HG03442 (cell line): ENCODE data around the gene PRPSAP2.

Experiments used
- ATAC-seq: cut with Tn5 transposase; IDR thresholded peaks from one replicate; pipeline ENCODE4 v1.9.1; 2021; ENCODE audit warnings: mild to moderate bottlenecking, moderate library complexity; ENCODE audit not compliant: unreplicated experiment

PRPSAP2 gene

GRCh38 chr17:18960803-18961511 is 103.0 kb downstream of the PRPSAP2 start:
- peak; percentile 68 for ATAC-seq

GRCh38 chr17:18961634-18962493 is 103.9 kb downstream of the PRPSAP2 start:
- ATAC-seq: no peak

GRCh38 chr17:18962494-18962815 is 104.5 kb downstream of the PRPSAP2 start:
- no peak for ATAC-seq

- ATAC-seq: no peak
Measured at GRCh38 chr17:18963126-18964017, 105.4 kb downstream of the PRPSAP2 start.

- ATAC-seq: no peak
Measured at GRCh38 chr17:18964018-18964351, 106.1 kb downstream of the PRPSAP2 start.

GRCh38 chr17:18964550-18964949 is 106.6 kb downstream of the PRPSAP2 start:
- ATAC-seq: no peak

- ATAC-seq: no peak
Measured at GRCh38 chr17:18965530-18966236, 107.8 kb downstream of the PRPSAP2 start.

- no peak for ATAC-seq
Measured at GRCh38 chr17:18966831-18967624, 109.1 kb downstream of the PRPSAP2 start.

GRCh38 chr17:18967916-18968315 is 110.0 kb downstream of the PRPSAP2 start:
- ATAC-seq: no peak

- no peak for ATAC-seq
Measured at GRCh38 chr17:18968345-18968744, 110.4 kb downstream of the PRPSAP2 start.

- no peak for ATAC-seq
Measured at GRCh38 chr17:18968945-18969887, 111.3 kb downstream of the PRPSAP2 start.

- ATAC-seq: no peak
Measured at GRCh38 chr17:18970582-18971480, 112.9 kb downstream of the PRPSAP2 start.

- ATAC-seq: no peak
Measured at GRCh38 chr17:18971801-18972200, 113.9 kb downstream of the PRPSAP2 start.

- no peak for ATAC-seq
Measured at GRCh38 chr17:18974407-18975149, 116.6 kb downstream of the PRPSAP2 start.

GRCh38 chr17:18975597-18975996 is 117.7 kb downstream of the PRPSAP2 start:
- ATAC-seq: no peak

- no peak for ATAC-seq
Measured at GRCh38 chr17:18976201-18976600, 118.3 kb downstream of the PRPSAP2 start.

- ATAC-seq: no peak
Measured at GRCh38 chr17:18977021-18977420, 119.1 kb downstream of the PRPSAP2 start.
